Stimulated activated CD4-positive, alpha-beta T cell treated with anti-CD3 and anti-CD28 coated beads, Interleukin-15, amount 100 ng/mL, for 24 hours (primary cell): Measurements from ENCODE around the gene LOX.

Experiments
- DNase-seq: peaks from one replicate; pipeline ENCODE4 v3.0.0-alpha.2; 2020

LOX gene

DNA sequence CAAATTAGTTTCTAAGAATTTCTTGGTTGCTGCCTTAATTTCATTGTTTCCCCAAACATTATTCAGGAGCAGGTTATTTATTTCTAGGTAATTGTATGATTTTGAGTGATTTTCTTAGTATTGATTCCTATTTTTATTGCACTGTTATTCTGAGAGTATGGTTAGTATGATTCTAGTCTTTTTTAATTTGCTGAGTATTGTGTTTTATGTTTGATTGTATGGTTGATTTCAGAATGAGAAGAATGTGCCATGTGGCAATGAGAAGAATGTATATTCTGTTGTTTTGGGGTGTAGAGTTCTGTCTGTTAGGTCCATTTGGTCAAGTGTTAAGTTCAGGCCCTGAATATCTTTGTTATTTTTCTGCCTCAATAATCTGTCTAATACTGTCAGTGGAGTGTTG is 27.1 kb downstream of the LOX start:
- DNase-seq, result no peak

DNA sequence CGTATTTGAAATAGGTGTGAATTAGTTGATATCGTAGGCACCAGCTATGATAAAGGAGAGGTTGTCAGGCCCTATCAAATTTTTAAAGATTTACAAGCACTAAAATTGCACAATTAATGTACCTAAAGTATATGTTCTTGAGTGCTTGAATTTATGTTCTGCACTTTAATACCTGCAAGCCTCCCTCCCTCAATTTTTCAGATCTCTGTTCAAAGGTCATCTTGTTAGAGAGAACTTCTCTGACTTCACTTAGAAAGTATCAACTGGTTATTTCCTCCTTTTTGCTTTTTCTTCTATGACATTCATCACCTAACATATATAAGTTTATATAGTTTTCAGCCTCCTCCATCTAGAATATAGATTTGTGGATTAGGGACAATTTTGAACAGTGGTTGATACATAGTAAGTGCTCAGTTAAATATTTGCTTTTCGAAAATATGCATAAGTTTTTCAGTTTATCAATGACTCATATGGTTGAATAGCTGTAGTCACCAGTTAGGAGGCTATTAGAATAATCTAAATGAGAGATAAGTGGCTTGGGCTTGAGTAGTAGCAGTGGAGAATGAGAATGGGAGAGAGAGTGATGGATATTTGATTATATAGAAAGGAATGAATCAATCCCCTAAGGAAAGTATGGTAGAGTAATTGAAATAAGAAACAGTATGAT is 37.3 kb downstream of the LOX start:
- no peak for DNase-seq

DNA sequence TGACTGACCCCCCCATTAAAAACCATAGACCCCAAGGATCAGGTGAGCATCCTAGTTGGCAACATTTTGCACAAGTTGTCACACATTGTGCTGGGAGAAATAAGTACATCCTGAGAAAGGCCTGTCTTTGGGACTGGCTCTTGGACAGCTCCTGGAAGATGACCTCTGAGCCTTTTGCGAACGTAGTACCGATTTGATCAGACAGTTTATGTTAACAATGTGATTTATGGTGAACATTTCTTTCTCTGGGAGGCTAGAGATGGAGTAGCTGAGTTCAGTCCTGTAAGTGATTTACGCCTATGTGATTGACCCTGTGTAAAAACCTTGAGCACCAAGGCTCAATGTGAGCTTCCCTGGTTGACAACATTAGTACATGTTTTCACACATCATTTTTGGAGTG is 41.7 kb downstream of the LOX start:
- DNase-seq, result no peak

DNA sequence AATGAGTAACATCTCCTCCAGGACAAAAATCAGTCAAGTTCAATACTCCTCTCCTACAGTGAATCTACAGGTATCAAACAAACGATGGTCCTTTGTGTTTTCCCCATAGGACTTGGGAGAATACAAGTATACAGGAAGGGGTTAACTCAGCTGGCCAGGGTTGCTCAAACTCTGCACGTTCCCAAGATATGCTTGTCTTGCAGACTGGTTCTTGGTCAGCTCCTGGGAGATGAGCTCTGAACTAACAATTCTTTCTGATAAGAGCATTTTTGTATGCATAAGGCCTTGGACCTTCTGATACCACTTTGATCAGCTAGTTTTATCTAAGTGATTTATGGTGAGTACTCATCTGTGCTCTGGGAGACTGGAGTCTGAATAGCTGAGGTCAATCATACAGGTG is 42.1 kb downstream of the LOX start:
- DNase-seq, result no peak

DNA sequence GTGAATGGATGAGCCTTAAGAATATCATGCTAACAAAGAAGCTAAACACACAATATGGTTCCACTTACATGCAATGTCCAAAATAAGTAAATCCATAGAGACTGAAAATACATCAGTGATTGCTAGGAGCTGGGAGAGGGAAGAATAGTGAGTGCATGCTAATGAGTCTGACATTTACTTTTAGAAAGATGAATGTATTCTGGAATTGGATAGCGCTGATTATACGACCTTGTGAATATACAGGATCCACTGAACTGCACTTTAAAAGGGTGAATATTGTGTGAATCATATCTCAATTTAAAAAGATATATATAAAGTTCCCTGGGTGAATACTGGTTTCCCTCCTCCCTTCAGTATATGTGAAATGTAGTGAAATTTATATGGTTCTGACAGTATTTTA is 46.2 kb downstream of the LOX start:
- DNase-seq, result no peak

DNA sequence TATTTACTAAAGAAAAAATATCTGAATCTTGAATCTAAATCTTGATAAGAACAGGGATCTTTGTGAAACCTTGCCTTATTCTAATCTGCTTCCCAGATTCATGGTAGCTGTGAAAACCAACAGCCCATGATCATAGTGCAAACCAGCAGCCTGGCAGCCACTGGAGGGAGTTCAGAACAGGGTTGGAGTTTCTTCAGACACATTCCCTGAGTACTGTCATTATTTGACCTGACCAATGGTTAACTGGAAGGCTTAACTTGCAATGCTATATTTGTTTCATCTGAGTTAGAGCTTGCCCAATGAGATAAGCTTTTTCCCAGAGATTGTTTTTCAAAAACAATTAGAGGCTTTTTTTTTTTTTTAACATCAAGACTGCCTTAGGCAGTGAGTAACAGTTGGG is 47.8 kb downstream of the LOX start:
- DNase-seq, result no peak

DNA sequence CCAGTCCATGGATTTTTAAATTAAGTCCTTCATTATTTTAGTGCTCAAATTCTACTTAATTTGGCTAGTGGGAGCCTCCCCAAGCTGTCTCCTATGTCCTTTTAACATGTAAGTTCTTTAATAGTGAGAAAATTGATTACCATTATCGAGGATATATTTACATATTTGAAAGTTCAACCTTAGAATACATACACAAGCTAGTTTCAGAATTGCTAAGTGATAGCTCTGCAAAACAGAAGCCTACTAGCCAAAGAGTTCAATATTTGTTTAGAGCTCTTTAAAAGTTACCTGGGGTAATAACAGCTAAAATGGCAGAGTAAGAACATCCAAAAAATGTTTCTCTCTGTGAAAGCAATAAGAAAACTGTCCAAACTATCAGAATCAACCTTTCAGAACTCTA is 48.2 kb downstream of the LOX start:
- DNase-seq, result no peak

DNA sequence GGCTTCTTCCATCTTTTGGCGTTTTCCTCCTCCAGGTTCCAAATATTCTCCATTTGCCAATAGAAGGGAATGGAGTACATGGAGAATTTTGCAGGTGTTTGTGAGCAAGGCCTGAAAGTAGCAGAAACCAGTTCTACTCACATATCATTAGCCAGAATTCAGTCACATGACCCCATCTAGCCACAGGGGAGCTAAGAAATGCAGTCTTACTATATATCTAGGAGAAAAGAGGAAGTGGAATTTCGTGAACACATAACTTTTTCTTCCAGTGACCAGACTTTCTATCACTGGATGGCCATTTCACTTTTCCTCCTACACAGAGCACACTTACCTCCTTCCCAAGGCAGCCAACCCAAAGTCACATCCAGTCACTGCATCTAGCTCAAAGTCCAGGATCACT is 55.1 kb downstream of the LOX start:
- no peak for DNase-seq

DNA sequence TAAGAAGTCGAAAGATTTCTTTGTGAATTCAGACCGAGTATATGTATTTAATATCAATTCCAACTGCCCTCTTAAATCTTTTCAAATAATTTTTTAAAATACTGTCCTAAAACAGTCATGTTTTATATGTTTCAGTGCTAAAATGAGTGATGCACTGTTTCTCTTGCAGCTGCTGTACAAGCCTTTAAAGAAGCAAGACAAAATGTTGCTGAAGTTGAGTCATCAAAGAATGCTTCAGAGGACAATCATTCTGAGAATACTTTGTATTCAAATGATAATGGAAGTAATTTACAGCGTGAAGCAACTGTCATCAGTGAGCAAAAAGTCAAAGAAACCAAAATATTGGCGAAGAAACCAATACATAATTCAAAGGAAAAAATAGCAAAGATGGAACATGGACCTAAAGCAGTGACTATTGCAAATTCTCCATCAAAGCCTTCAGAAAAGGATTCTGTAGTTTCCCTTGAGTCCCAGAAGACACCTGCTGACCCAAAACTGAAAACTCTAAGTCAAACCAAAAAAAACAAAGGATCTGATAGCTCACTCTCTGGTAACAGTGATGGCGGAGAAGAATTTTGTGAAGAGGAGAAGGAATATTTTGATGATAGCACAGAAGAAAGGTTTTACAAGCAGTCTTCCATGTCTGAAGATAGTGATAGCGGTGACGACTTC is 58.0 kb downstream of the LOX start:
- no peak for DNase-seq

DNA sequence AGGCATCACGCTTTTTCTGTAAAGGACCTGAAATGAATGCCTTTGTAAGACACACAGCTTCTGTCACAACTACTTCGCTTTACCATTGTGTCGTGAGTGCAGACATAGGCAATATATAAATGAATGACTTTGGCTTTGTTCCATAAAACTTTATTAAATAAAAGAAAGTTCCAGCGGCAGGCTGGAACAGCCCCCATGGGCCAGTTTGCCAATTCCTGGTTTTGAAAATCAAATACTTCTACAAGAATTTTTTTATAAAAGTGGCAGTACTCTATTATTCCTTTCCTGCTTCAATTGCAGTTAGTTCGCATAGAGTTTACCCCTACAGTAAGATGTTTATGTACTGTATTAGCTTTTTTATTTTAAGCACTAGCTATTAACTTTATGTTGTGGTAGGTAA is 62.6 kb downstream of the LOX start:
- DNase-seq, result no peak

DNA sequence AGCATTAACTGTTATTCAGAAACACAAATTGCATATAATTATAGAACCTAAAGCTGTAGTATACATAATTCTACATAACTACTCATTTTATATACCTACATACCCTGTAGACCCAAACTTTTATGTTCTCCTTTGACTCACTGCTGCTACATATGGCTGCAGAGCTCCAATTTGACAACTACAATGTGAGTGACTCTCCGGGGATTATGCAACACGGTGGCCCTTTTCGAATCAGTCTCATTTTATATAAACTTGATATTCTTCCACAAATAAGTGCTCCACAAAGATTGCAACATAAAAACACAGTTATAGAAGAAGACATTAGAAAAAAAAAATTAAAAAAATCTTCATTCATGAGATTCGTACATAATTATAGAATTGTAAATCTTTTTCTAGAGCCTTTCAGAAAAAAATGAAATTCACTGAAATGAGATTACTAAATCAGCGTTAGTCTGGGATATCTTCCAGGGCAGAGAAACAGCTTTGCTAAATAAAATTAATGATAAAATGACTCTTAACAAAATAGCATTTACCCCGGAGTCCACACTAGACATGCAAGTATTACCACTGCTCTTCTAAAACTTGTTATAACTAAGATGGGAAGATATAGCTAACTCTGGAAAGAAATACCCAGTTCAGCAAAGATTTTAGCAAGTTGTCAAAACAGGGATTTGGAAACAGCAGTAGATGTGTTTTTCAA is 63.7 kb downstream of the LOX start:
- no peak for DNase-seq
